GM12878 (cell line): ENCODE measurements around the gene SLC6A8.

Experiments
- CTCF ChIP-seq, 3 experiments: IDR thresholded peaks in 2 of 3; conservative IDR thresholded peaks in 1 of 3; 2 replicates each; pipeline ENCODE4 v1.5.1; 2011; ENCODE audit warnings: low read depth in 3 of 3, low read length in 3 of 3, mild to moderate bottlenecking in 3 of 3, control low read depth in 2 of 3, moderate library complexity in 2 of 3, inconsistent platforms in 1 of 3, mixed read lengths in 1 of 3; ENCODE audit not compliant: control insufficient read depth in 2 of 3, insufficient read depth in 1 of 3; ENCODE audit errors: extremely low read depth in 1 of 3
- EZH2 ChIP-seq: IDR thresholded peaks from 2 replicates; pipeline ENCODE4 v1.6.1; 2012; ENCODE audit warnings: low read depth, mild to moderate bottlenecking, control low read depth, inconsistent platforms, low read length, borderline replicate concordance; ENCODE audit not compliant: control insufficient read depth
- MAX ChIP-seq: IDR thresholded peaks from 2 replicates; pipeline ENCODE4 v1.6.1; 2012; ENCODE audit warnings: low read depth, low read length, improper control_type of control experiment
- MYC ChIP-seq: IDR thresholded peaks from 2 replicates; pipeline ENCODE4 v1.6.1; 2011; ENCODE audit warnings: mild to moderate bottlenecking, low read length, moderate library complexity, inconsistent platforms; ENCODE audit not compliant: insufficient read depth, insufficient replicate concordance, insufficient read length, severe bottlenecking
- POLR2A ChIP-seq: IDR thresholded peaks from 2 replicates; pipeline ENCODE4 v1.6.1; 2011; ENCODE audit warnings: low read depth, mild to moderate bottlenecking, low read length
- STAT1 ChIP-seq: fragments of 450-650 bp; conservative IDR thresholded peaks from 2 replicates; pipeline ENCODE4 v1.6.1; 2014; ENCODE audit warnings: antibody characterized with exemption, mild to moderate bottlenecking
- TCF3 ChIP-seq: IDR thresholded peaks from 2 replicates; pipeline ENCODE4 v1.6.1; 2012; ENCODE audit warnings: low read depth, mild to moderate bottlenecking, low read length, borderline replicate concordance; ENCODE audit not compliant: insufficient read depth
- ZBED1 ChIP-seq: IDR thresholded peaks from 2 replicates; pipeline ENCODE4 v1.6.1; 2016; ENCODE audit warnings: borderline replicate concordance

- TF ChIP-seq MAX (no peak), EZH2 (no peak), ZBED1 (no peak), MYC (no peak), POLR2A (no peak), STAT1 (no peak), CTCF (IDR thresholded peaks at IDR 0.05 in 2 of 3, conservative IDR thresholded peaks at IDR 0.05 in 1 of 3; ENCODE audit: control insufficient read depth in 2 of 3, extremely low read depth in 1 of 3, insufficient read depth in 1 of 3, low read depth in 3 of 3, low read length in 3 of 3) (no peak), TCF3 (no peak)
Measured at GRCh38 chrX:153639177-153640044, 48.3 kb upstream of the SLC6A8 start.
